Sciatic nerve (tissue), 2 donors: ENCODE data around the gene LHFPL2. TPM values are rescaled to one million over a fixed set of nuclear protein-coding genes. Genes with fewer than 3 reads are reported as not detected.
A peak's percentile ranks its signal among the peaks of the same experiment; 100 is the strongest.

ENCODE experiments used
- ATAC-seq: fragments of 200-7000 bp; cut with Tn5 transposase; one replicate; pipeline ENCODE4 v1.9.1; 2020; ENCODE audit warnings: mild to moderate bottlenecking, moderate library complexity
- DNase-seq: peaks from one replicate; pipeline ENCODE4 v3.0.0-alpha.2; 2020; ENCODE audit warnings: low spot score
- intact Hi-C: fragments of 100-400 bp; cut with DNase I; formaldehyde crosslinking; loops from one replicate; pipeline ENCODE4 v1.14.2; 2022
- total RNA-seq: library from RNA; stranded (reverse); fragmentation: NEBNext Ultra II Directional; extraction: Animal tissue kit (Norgen Biotek cat#: 25700); gene quantifications from one replicate; pipeline ENCODE4 v1.2.1, GENCODE V29; 2021
- donor health status: DM: no; HTN: no; CAD: no.
- donor health status: DM: no; HTN: no; CAD: no.

LHFPL2 gene
- total RNA-seq, 1 donor from 2014 or later: 33.4 TPM

- ATAC-seq (no peak), DNase-seq (no peak)
- intact Hi-C loops: no loop called here
Observed at GRCh38 chr5:78606241-78606640, 42.3 kb downstream of the LHFPL2 start.

DNA sequence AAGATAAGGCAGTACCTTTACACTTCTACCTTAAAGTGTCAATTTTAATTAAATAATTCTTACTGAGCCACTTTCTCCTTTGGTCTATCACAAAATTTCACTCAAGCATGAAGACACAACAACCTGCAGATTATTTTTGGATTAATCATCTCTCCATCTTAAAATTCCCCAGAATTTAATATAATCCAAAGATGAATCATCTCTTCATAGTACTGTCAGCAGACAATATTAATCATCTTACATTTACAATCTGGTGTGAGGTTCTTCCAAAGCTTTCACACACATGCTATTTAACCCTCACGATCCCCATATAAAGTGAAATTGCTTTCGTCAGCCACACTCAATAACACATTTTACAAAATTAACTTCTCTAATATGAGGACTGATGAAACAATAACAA lies 43.0 kb downstream of the LHFPL2 start:
- intact Hi-C loops: no loop called here
- DNase-seq (no peak), ATAC-seq (no peak)

GRCh38 chr5:78604689-78605285 lies 43.8 kb downstream of the LHFPL2 start:
- no peak for ATAC-seq
- no peak for DNase-seq
- intact Hi-C loops: no loop called here

DNA sequence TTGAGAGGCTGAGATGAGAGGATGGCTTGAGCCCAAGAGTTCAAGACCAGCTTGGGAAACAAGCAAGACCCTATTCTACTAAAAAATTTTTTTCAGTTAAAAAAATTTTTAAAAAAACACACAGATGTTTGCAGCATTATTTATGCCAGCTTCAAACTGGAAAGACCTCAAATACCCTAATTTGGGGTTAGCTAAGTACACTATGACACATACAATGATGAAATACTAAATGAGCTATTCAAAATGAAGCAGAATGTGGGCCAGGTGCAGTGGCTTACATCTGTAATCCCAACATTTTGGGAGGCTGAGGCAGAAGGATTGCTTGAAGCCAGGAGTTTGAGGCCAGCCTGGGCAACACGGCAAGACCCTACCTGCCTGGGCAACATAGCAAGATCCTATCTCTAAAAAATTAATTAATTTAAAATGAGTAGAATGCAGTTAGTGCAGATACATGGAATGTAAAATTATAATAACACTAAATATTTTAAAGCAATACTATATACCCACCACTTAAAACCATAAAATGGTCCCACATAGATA lies 44.9 kb downstream of the LHFPL2 start:
- intact Hi-C loops: no loop called here
- ATAC-seq (no peak), DNase-seq (no peak)

DNA sequence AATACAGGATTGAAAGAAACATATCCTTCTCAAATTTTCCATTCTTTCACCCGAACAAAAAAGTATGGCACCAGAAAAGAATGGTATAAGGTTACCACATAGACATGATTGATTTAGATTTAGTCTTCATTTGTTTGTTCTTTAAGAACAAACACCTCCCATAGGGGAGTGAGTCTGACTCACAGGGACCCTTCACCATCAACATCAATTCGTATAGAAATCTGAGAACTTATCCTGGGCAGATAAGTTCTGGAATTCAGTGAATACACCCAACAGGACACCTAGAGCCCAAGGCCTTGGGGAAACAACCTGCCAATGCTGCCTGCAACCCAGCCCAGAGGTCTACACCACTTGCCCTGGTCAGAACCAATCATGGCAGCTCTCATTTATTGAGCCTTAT lies 46.2 kb downstream of the LHFPL2 start:
- intact Hi-C loops: no loop called here
- DNase-seq (no peak), ATAC-seq (no peak)

- intact Hi-C loops: no loop called here
- DNase-seq (no peak), ATAC-seq (peak; percentile 43)
Observed at GRCh38 chr5:78601559-78602314, 46.8 kb downstream of the LHFPL2 start.

- DNase-seq: no peak
- intact Hi-C loops: no loop called here
- ATAC-seq: peak; percentile 55
Observed at GRCh38 chr5:78600687-78601414, 47.7 kb downstream of the LHFPL2 start.

DNA sequence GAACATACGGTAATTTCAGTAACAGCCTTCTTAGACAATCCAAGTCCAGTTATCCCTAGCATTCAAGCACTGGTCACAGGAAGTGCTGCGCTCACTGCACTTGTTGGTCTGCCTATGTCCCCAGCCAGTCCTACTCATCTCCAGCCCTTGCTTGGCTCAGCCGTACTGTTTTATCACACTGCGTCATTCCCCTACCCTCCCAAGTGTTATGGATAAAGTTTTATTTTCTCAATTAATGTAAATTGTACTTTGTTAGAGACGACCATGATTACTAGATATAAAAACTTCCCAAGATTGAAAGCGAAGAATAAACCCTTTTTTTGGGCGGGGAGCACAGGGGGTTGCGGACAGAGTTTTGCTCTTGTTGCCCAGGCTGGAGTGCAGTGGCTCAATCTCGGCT lies 49.6 kb downstream of the LHFPL2 start:
- intact Hi-C loops: no loop called here
- no peak for ATAC-seq
- no peak for DNase-seq

DNA sequence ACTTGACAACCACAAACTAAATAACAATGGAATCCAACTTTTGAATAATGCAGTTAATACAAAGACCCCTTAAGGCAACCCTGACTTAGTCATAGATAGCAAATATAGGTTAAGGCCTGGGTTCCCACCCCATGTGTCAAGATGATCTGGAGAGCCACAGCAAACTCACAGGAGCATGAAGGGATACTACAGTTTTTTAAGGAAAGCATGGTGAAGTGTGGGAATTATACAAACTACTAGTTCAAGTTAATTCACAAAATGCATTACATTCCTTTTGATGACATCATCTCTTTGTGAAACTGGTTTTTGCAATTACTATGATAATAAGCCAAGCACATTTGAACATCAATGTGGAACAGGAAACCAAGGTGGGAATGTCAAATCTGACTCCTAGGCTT lies 50.6 kb downstream of the LHFPL2 start:
- DNase-seq: no peak
- ATAC-seq: no peak
- intact Hi-C loops: no loop called here

DNA sequence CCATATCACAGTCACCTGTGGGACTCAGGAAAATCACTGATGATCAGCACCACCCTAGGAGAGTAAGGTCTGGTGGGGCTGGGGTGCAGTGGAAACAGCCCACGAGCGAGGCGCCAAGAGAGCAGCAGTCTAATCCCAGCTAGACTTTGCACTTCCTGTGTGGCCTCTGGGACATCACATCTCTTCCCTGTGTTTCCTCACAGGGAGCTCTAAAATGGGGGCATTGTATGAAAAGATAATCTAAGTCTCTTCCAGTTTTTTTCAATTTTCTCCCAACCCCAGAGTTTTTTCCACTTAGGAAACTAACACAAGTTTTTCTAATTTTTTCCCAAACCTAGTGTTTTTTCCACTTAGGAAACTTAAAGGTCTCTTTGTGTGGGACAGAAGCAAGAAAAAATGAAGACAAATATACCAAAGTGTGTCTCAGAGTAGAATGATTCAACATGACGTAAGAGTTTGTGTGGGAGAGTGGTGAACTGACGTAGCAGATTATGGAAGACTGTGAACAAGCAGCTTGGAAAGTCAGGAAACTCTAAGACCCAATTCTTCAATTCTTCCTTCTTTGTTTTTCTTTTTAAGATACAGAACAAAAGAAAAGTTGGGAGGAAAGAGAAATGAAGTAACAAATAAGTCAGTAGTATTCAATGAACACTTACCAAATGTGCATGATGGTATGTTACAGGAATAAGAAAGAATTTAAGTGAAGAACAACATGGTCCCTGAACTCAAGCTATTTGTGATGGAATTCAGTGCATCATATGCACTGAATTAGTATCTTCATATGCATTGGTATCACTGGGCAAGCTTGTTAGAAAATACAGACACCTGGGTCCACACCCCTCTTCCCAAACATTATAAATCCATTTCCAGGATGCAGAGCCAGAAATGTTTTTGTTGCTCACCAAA lies 51.3 kb downstream of the LHFPL2 start:
- ATAC-seq: no peak
- no peak for DNase-seq
- intact Hi-C loops: no loop called here

DNA sequence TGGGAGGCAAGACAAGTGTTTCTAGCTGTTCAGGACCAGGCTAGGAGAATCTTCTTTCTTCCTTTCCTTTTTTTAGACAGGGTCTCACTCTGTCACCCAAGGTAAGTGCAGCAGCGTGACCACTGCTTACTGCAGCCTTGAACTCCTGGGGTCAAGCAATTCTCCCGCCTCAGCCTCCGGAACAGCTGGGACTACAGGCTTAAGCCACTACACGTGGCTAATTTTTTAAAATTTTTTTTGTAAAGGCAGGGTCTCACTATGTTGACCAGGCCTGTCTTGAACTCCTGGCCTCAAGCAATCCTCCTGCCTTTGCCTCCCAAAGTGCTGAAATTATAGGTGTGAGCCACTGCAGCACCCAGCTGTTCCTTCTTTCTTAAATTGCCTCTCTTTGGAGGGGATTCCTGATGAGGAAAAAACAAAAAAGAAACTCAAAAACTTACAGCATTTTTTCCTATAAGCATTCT lies 53.1 kb downstream of the LHFPL2 start:
- DNase-seq (no peak), ATAC-seq (no peak)
- intact Hi-C loops: no loop called here

- ATAC-seq: peak; percentile 92
- no peak for DNase-seq
- intact Hi-C loops: no loop called here
Observed at GRCh38 chr5:78594610-78595457, 53.7 kb downstream of the LHFPL2 start.

GRCh38 chr5:78594021-78594420 lies 54.6 kb downstream of the LHFPL2 start:
- no peak for ATAC-seq
- no peak for DNase-seq
- intact Hi-C loops: no loop called here

- intact Hi-C loops: no loop called here
- ATAC-seq (no peak), DNase-seq (no peak)
Observed at GRCh38 chr5:78593465-78593864, 55.1 kb downstream of the LHFPL2 start.

- ATAC-seq: no peak
- intact Hi-C loops: no loop called here
- DNase-seq: no peak
Observed at GRCh38 chr5:78592735-78593386, 55.7 kb downstream of the LHFPL2 start.

DNA sequence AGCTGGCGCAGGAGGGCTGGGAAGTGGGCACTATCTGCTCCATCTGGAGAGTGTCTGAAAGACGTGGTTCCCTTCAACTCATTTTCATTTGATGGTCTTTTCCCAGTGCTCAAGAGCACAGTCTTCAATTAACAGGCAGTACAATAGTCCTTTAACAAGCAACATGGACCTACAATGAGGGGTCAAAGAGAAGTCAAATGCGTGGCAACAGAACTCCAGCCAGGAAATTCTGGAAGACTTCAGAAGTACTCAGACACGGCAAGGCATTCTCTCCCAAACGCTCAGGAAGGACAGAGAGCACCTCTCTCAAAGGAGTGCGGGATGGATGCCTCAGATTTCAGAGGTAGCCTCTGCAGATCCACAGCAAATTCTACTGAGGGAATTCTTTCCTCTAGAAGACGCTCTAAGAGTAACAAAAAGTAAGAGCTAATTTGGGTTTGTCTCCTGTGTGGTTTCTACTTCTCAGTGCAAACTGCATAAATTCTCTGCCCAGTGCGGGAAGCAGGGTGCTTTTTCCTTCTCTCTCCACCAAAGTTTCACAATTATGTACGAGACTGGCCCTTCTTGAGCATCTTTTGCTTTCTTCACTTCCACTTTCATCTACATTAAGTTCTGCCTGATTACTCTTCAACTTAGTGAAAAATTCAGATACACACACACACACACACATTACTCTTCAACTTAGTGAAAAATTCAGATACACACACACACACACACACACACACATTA lies 56.4 kb downstream of the LHFPL2 start:
- DNase-seq: no peak
- intact Hi-C loops: no loop called here
- ATAC-seq: peak; percentile 6

DNA sequence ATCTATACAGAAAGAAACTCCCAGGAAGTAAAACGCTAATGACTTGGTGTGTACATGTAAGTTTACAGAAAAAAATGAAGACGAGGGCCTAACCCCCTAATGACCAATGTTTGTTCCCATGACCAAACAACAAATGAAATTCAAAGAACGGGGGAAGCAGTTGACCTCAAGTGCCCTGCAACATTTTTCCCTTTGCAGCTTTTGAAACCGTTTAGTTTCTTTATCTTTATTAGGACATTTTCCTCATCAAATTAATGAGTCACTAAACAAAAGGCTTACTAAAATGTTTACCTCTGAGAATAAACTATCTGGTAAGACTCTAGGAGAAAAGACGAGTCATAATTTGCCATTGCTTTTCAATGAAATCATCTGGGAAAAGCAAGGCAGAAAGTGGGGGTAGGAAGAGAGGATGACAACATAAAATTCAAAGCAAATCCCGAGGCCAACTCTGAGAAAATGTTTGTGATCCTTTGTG lies 57.4 kb downstream of the LHFPL2 start:
- intact Hi-C loops: no loop called here
- DNase-seq (no peak), ATAC-seq (no peak)
